Measurements from ENCODE around the gene P4HA2. TPM values are rescaled to one million over a fixed set of nuclear protein-coding genes. Genes with fewer than 3 reads are reported as not detected.

The P4HA2 gene
- total and polyA plus RNA-seq, 2 of the 8 experiments (the other 6 are each of a cell fraction or from before 2014, with no cell fraction given), result 7.4 to 9.3 TPM

- TF ChIP-seq CHD7 (IDR thresholded peaks at IDR 0.05; ENCODE audit: insufficient replicate concordance, low read length) (no peak), CHD2 (IDR thresholded peaks at IDR 0.05; ENCODE audit: low read length) (no peak), SP1 (IDR thresholded peaks at IDR 0.05; ENCODE audit: low read depth, low read length) (no peak), SIX5 (IDR thresholded peaks at IDR 0.05; ENCODE audit: low read depth, low read length) (no peak)
Measured at GRCh38 chr5:132179405-132179804, 48.2 kb downstream of the P4HA2 start (continued).

Measured in H1 (cell line).